Measurements from ENCODE around the gene SLC6A15. TPM values are rescaled to one million over a fixed set of nuclear protein-coding genes. Genes with fewer than 3 reads are reported as not detected.

The SLC6A15 gene
- total RNA-seq, 2 donors from 2014 or later, result 4.2 to 4.7 TPM

GRCh38 chr12:84856156-84856900, 56.3 kb downstream of the SLC6A15 start:
- no peak for TF ChIP-seq CTCF (conservative IDR thresholded peaks at IDR 0.05)
- Histone ChIP-seq H3K27me3 (ENCODE audit: control insufficient read depth, insufficient read depth, low read length, poor library complexity, severe bottlenecking) (no peaks in the 10 kb centered on the region), H3K9ac (ENCODE audit: extremely low read depth, low read length, poor library complexity, severe bottlenecking) (no peak overlapping the region), H3K4me1 (ENCODE audit: control insufficient read depth, insufficient read depth, low read length) (no peaks in the 10 kb centered on the region), H3K27ac (ENCODE audit: low read depth, low read length) (no peak overlapping the region), H3K4me3 (ENCODE audit: low read length) (no peak overlapping the region), H3K9me3 (ENCODE audit: control insufficient read depth, low read length) (no peaks in the 10 kb centered on the region), H3K36me3 (ENCODE audit: control insufficient read depth, insufficient read depth, low read length) (no peaks in the 10 kb centered on the region)
- Mint-ChIP-seq H3K4me1 (no peaks in the 10 kb centered on the region), H3K27me3 (ENCODE audit: insufficient read depth) (no peaks in the 10 kb centered on the region), H3K27ac (peak overlapping the region; percentile 12), H3K4me3 (no peak overlapping the region), H3K36me3 (ENCODE audit: low read depth) (no peaks in the 10 kb centered on the region), H3K9me3 (no peaks in the 10 kb centered on the region)
- no peak for DNase-seq
- WGBS, 2 experiments (ENCODE audit: insufficient coverage in 1 of 2, insufficient read length in 1 of 2), result 100% methylated on average over 1 of the region's 1 CpG; no CpG with 5 or more reads in 1 of the 2 experiments

- Mint-ChIP-seq H3K4me1 (no peaks in the 10 kb centered on the region), H3K36me3 (ENCODE audit: low read depth) (no peaks in the 10 kb centered on the region), H3K4me3 (no peak overlapping the region), H3K9me3 (no peaks in the 10 kb centered on the region), H3K27me3 (ENCODE audit: insufficient read depth) (peaks cover 2% of the 10 kb centered on the region), H3K27ac (no peak overlapping the region)
- 88 to 95% methylated on average over 1 of the region's 1 CpG for WGBS, 2 experiments (ENCODE audit: insufficient coverage in 1 of 2, insufficient read length in 1 of 2)
- no peak for TF ChIP-seq CTCF (conservative IDR thresholded peaks at IDR 0.05)
- no peaks in the 10 kb centered on the region for H3K36me3 ChIP-seq (ENCODE audit: control insufficient read depth, insufficient read depth, low read length)
- H3K9ac ChIP-seq (ENCODE audit: extremely low read depth, low read length, poor library complexity, severe bottlenecking), result no peak overlapping the region
- no peaks in the 10 kb centered on the region for H3K4me1 ChIP-seq (ENCODE audit: control insufficient read depth, insufficient read depth, low read length)
- H3K9me3 ChIP-seq (ENCODE audit: control insufficient read depth, low read length), result no peaks in the 10 kb centered on the region
- DNase-seq, result no peak
- no peaks in the 10 kb centered on the region for H3K27me3 ChIP-seq (ENCODE audit: control insufficient read depth, insufficient read depth, low read length, poor library complexity, severe bottlenecking)
- no peak overlapping the region for H3K27ac ChIP-seq (ENCODE audit: low read depth, low read length)
- H3K4me3 ChIP-seq (ENCODE audit: low read length), result no peak overlapping the region
These were observed 68.9 kb downstream of the SLC6A15 start for GRCh38 chr12:84843593-84844144.

GRCh38 chr12:84842406-84843013, 70.1 kb downstream of the SLC6A15 start:
- TF ChIP-seq CTCF (conservative IDR thresholded peaks at IDR 0.05), result peak; percentile 94
- no CpG with 5 or more reads among the region's 2 CpGs for WGBS, 2 experiments (ENCODE audit: insufficient coverage in 1 of 2, insufficient read length in 1 of 2)
- H3K27ac ChIP-seq (ENCODE audit: low read depth, low read length), result no peak overlapping the region
- DNase-seq, result no peak
- no peaks in the 10 kb centered on the region for H3K4me1 ChIP-seq (ENCODE audit: control insufficient read depth, insufficient read depth, low read length)
- no peak overlapping the region for H3K4me3 ChIP-seq (ENCODE audit: low read length)
- no peaks in the 10 kb centered on the region for H3K9me3 ChIP-seq (ENCODE audit: control insufficient read depth, low read length)
- H3K36me3 ChIP-seq (ENCODE audit: control insufficient read depth, insufficient read depth, low read length), result no peaks in the 10 kb centered on the region
- H3K9ac ChIP-seq (ENCODE audit: extremely low read depth, low read length, poor library complexity, severe bottlenecking), result no peak overlapping the region
- Mint-ChIP-seq H3K36me3 (ENCODE audit: low read depth) (no peaks in the 10 kb centered on the region), H3K27ac (no peak overlapping the region), H3K4me3 (no peak overlapping the region), H3K9me3 (no peaks in the 10 kb centered on the region), H3K4me1 (no peaks in the 10 kb centered on the region), H3K27me3 (ENCODE audit: insufficient read depth) (peaks cover 2% of the 10 kb centered on the region)
- no peaks in the 10 kb centered on the region for H3K27me3 ChIP-seq (ENCODE audit: control insufficient read depth, insufficient read depth, low read length, poor library complexity, severe bottlenecking)
